Peyer's patch (tissue), 4 donors: ENCODE measurements around the gene PEG3. TPM values are rescaled to one million over a fixed set of nuclear protein-coding genes. Genes with fewer than 3 reads are reported as not detected.

ENCODE experiments used
- DNase-seq, 3 donors: peaks; one replicate each; pipeline ENCODE4 v3.0.0-alpha.2; 2017 to 2019
- H3K27ac ChIP-seq, 4 donors: fragments of 200-600 bp; sonication (generic); one replicate each; pipeline ENCODE4 v1.5.1; 2016 to 2019
- H3K27me3 ChIP-seq, 2 donors: fragments of 200-600 bp; sonication (generic); one replicate each; pipeline ENCODE4 v1.5.1; 2019
- H3K36me3 ChIP-seq, 3 donors: fragments of 200-600 bp; sonication (generic); one replicate each; pipeline ENCODE4 v1.5.1; 2016 to 2019
- H3K4me1 ChIP-seq, 4 donors: fragments of 200-600 bp; sonication (generic); one replicate each; pipeline ENCODE4 v1.5.1; 2016 to 2019
- H3K4me3 ChIP-seq, 4 donors: fragments of 200-600 bp; sonication (generic); 1 replicate in 3 of 4; 2 replicates in 1 of 4; pipeline ENCODE4 v1.5.1; 2016 to 2019; ENCODE audit warnings: mild to moderate bottlenecking in 1 of 4
- H3K9me3 ChIP-seq, 4 donors: fragments of 200-600 bp; sonication (generic); one replicate each; pipeline ENCODE4 v1.5.1; 2016 to 2019; ENCODE audit warnings: mild to moderate bottlenecking in 1 of 4
- CTCF ChIP-seq, 6 experiments: fragments of 450-650 bp in 4 of 6; fragments of 200-600 bp in 2 of 6; sonication (generic) in 1 of 6; IDR thresholded peaks; one replicate each; pipeline ENCODE4 v1.5.1; 2017 to 2019; ENCODE audit warnings: antibody characterized with exemption in 6 of 6, mild to moderate bottlenecking in 3 of 6, moderate library complexity in 1 of 6
- POLR2A ChIP-seq, 2 donors: fragments of 450-650 bp; IDR thresholded peaks; one replicate each; pipeline ENCODE4 v1.5.1; 2017; ENCODE audit warnings: antibody characterized with exemption in 2 of 2, mild to moderate bottlenecking in 2 of 2, moderate library complexity in 2 of 2
- total RNA-seq, 4 donors: library from RNA; depleted of rRNA; stranded (reverse); fragments of >200 nt; gene quantifications; one replicate each; pipeline ENCODE4 v1.1.0, GENCODE V29; 2016

Gene PEG3
- total RNA-seq, 4 donors from 2014 or later, result 0.53 to 5.8 (median 1.9) TPM

GRCh38 chr19:56831255-56831654 lies 9.3 kb downstream of the PEG3 start:
- H3K27ac ChIP-seq, result no peak overlapping the region
- no peaks in the 10 kb centered on the region for H3K27me3 ChIP-seq
- H3K36me3 ChIP-seq, result no peaks in the 10 kb centered on the region
- H3K4me1 ChIP-seq, result no peaks in the 10 kb centered on the region
- H3K4me3 ChIP-seq, result no peak overlapping the region
- H3K9me3 ChIP-seq, result no peaks in the 10 kb centered on the region
- no peak for DNase-seq
- no peak for TF ChIP-seq POLR2A (IDR thresholded peaks at IDR 0.05)

- TF ChIP-seq POLR2A (IDR thresholded peaks at IDR 0.05), result no peak
- TF ChIP-seq CTCF (IDR thresholded peaks at IDR 0.05), result no peak
- no peak overlapping the region for H3K4me3 ChIP-seq
- no peak for DNase-seq
- no peaks in the 10 kb centered on the region for H3K4me1 ChIP-seq
- no peaks in the 10 kb centered on the region for H3K9me3 ChIP-seq
- no peaks in the 10 kb centered on the region for H3K27me3 ChIP-seq
- no peaks in the 10 kb centered on the region for H3K36me3 ChIP-seq
- H3K27ac ChIP-seq, result no peak overlapping the region
Measured at GRCh38 chr19:56829596-56829995, 10.9 kb downstream of the PEG3 start.

GRCh38 chr19:56827708-56828107 lies 12.8 kb downstream of the PEG3 start:
- no peak overlapping the region for H3K27ac ChIP-seq
- H3K4me3 ChIP-seq, result no peak overlapping the region
- no peak for DNase-seq
- H3K9me3 ChIP-seq, result no peaks in the 10 kb centered on the region
- H3K4me1 ChIP-seq, result no peaks in the 10 kb centered on the region
- H3K27me3 ChIP-seq, result no peaks in the 10 kb centered on the region
- no peaks in the 10 kb centered on the region for H3K36me3 ChIP-seq
- no peak for TF ChIP-seq POLR2A (IDR thresholded peaks at IDR 0.05)
- no peak for TF ChIP-seq CTCF (IDR thresholded peaks at IDR 0.05)

GRCh38 chr19:56823956-56824355 lies 16.6 kb downstream of the PEG3 start:
- Histone ChIP-seq H3K9me3 (peaks cover 0 to 4% (median 0%) of the 10 kb centered on the region in 4 donors), H3K36me3 (no peaks in the 10 kb centered on the region)
- TF ChIP-seq CTCF (IDR thresholded peaks at IDR 0.05) (no peak), POLR2A (IDR thresholded peaks at IDR 0.05) (no peak)

GRCh38 chr19:56823417-56823816 lies 17.1 kb downstream of the PEG3 start:
- no peak overlapping the region for H3K27ac ChIP-seq
- H3K4me3 ChIP-seq, result no peak overlapping the region
- peaks cover 0 to 4% (median 0%) of the 10 kb centered on the region in 4 donors for H3K9me3 ChIP-seq
- no peaks in the 10 kb centered on the region for H3K4me1 ChIP-seq
- TF ChIP-seq POLR2A (IDR thresholded peaks at IDR 0.05), result no peak
- TF ChIP-seq CTCF (IDR thresholded peaks at IDR 0.05), result no peak
- H3K27me3 ChIP-seq, result no peaks in the 10 kb centered on the region
- no peaks in the 10 kb centered on the region for H3K36me3 ChIP-seq
- no peak for DNase-seq

More at GRCh38 chr19:56823956-56824355, 16.6 kb downstream of the PEG3 start:
- Histone ChIP-seq H3K4me3 (no peak overlapping the region), H3K27me3 (no peaks in the 10 kb centered on the region), H3K4me1 (no peaks in the 10 kb centered on the region), H3K27ac (no peak overlapping the region)
- DNase-seq, result no peak

GRCh38 chr19:56822755-56823154 lies 17.8 kb downstream of the PEG3 start:
- no peak for TF ChIP-seq CTCF (IDR thresholded peaks at IDR 0.05)
- no peak for TF ChIP-seq POLR2A (IDR thresholded peaks at IDR 0.05)
- Histone ChIP-seq H3K4me3 (no peak overlapping the region), H3K36me3 (no peaks in the 10 kb centered on the region), H3K27ac (no peak overlapping the region), H3K9me3 (peaks cover 0 to 4% (median 0%) of the 10 kb centered on the region in 4 donors), H3K27me3 (no peaks in the 10 kb centered on the region), H3K4me1 (no peaks in the 10 kb centered on the region)
- no peak for DNase-seq
